H1 (cell line): ENCODE results near the gene LPP. TPM values are rescaled to one million over a fixed set of nuclear protein-coding genes. Genes with fewer than 3 reads are reported as not detected.

Experiments used
- CHD7 ChIP-seq: fragments of 300-600 bp; sonication (generic); IDR thresholded peaks from 2 replicates; pipeline ENCODE4 v1.7.1; 2012; ENCODE audit warnings: low read length, moderate library complexity, mild to moderate bottlenecking, inconsistent platforms; ENCODE audit not compliant: insufficient replicate concordance
- EP300 ChIP-seq, 2 experiments: IDR thresholded peaks; 1 replicate in 1 of 2; 2 replicates in 1 of 2; pipeline ENCODE4 v1.6.1; 2011 to 2012; ENCODE audit warnings: low read depth in 2 of 2, low read length in 2 of 2, mild to moderate bottlenecking in 2 of 2, borderline replicate concordance in 1 of 2, inconsistent platforms in 1 of 2, moderate library complexity in 1 of 2
- NRF1 ChIP-seq: IDR thresholded peaks from 2 replicates; pipeline ENCODE4 v1.6.1; 2011; ENCODE audit warnings: mild to moderate bottlenecking, low read depth, low read length, improper control_type of control experiment
- TAF1 ChIP-seq: IDR thresholded peaks from 2 replicates; pipeline ENCODE4 v1.6.1; 2011; ENCODE audit warnings: mild to moderate bottlenecking, low read depth, low read length
- TEAD4 ChIP-seq: IDR thresholded peaks from 2 replicates; pipeline ENCODE4 v1.6.1; 2012; ENCODE audit warnings: low read depth, low read length, inconsistent platforms, mixed read lengths
- polyA plus RNA-seq, 7 experiments: library from polyadenylated mRNA; depleted of rRNA in 3 of 7; stranded (reverse) in 5 of 7; unstranded in 2 of 7; fragments of >200 nt in 5 of 7; fragments of 200-250 nt in 2 of 7; gene quantifications; 1 replicate in 5 of 7; 2 replicates in 1 of 7; 4 replicates in 1 of 7; pipeline versions ENCODE4 v1.2.1 to v1.2.3, GENCODE V29; 2011 to 2013; ENCODE audit warnings: missing spikeins in 2 of 7, mixed read lengths in 2 of 7
- total RNA-seq: library from RNA; stranded (reverse); fragmentation: NEBNext Ultra II Directional; extraction: Animal tissue kit (Norgen Biotek cat#: 25700); gene quantifications from 2 replicates; pipeline ENCODE4 v1.2.1, GENCODE V29; 2021

LPP gene
- total and polyA plus RNA-seq, 2 of the 8 experiments (the other 6 are each of a cell fraction or from before 2014, with no cell fraction given), result 10.0 to 53.3 TPM

- TF ChIP-seq CHD7 (no peak), EP300 (IDR thresholded peaks at IDR 0.05; ENCODE audit: borderline replicate concordance in 1 of 2, low read depth in 2 of 2, low read length in 2 of 2) (no peak), TEAD4 (no peak), TAF1 (no peak), NRF1 (no peak)
These were observed 285.1 kb downstream of the LPP start (continued) for GRCh38 chr3:188439080-188439479.
